ENCODE measurements around the gene PLEKHA3. TPM values are rescaled to one million over a fixed set of nuclear protein-coding genes. Genes with fewer than 3 reads are reported as not detected.

The PLEKHA3 gene
- total RNA-seq, 1 experiment from 2014 or later = 25.9 TPM

- no peak for DNase-seq
- H3K27me3 ChIP-seq (ENCODE audit: insufficient read depth, low read length) = no peaks in the 10 kb centered on the region; the same call in 1 of the 2 replicates
- H4K5ac ChIP-seq (ENCODE audit: insufficient read length, low read depth, low read length) = no peak overlapping the region
- H3K4me1 ChIP-seq (ENCODE audit: insufficient read depth, low read length) = no peaks in the 10 kb centered on the region
- H4K91ac ChIP-seq (ENCODE audit: insufficient read length, low read depth, low read length) = no peak overlapping the region
- Mint-ChIP-seq H3K4me3 (no peak overlapping the region), H3K9me3 (no peaks in the 10 kb centered on the region), H3K27me3 (ENCODE audit: low read depth) (no peaks in the 10 kb centered on the region), H3K27ac (no peak overlapping the region), H3K4me1 (peaks cover 4 to 11% of the 10 kb centered on the region in 2 experiments; a peak in 3 of 4 replicates), H3K36me3 (ENCODE audit: insufficient read depth in 1 of 3, low read depth in 3 of 3) (peaks cover 7 to 18% (median 14%) of the 10 kb centered on the region in 3 experiments)
- no peak overlapping the region for H2BK20ac ChIP-seq (ENCODE audit: low read depth, low read length, poor library complexity, severe bottlenecking)
- peaks cover 8% of the 10 kb centered on the region for H3K23me2 ChIP-seq (ENCODE audit: insufficient read length, low read depth, low read length, poor library complexity, severe bottlenecking)
- no peak overlapping the region for H3K56ac ChIP-seq (ENCODE audit: insufficient read length, low read depth, low read length)
- H3K4ac ChIP-seq (ENCODE audit: low read depth, low read length) = no peak overlapping the region
- H2AFZ ChIP-seq (ENCODE audit: low read length) = no peak overlapping the region
- peaks cover 12% of the 10 kb centered on the region; the same call in 1 of the 2 replicates for H3K79me2 ChIP-seq (ENCODE audit: insufficient read depth, low read length)
- no peak overlapping the region for H3K14ac ChIP-seq (ENCODE audit: insufficient read depth, low read length)
- H3K4me2 ChIP-seq (ENCODE audit: insufficient read depth, insufficient read length, low read length) = no peak overlapping the region
- H3K23ac ChIP-seq (ENCODE audit: insufficient read length, low read depth, low read length) = no peak overlapping the region
- no peak overlapping the region for H3K18ac ChIP-seq (ENCODE audit: insufficient read length, low read depth, low read length)
- no peak overlapping the region for H4K8ac ChIP-seq (replicated peaks; ENCODE audit: insufficient read length, low read depth, low read length)
- no peak overlapping the region for H3K9ac ChIP-seq (ENCODE audit: extremely low read depth, insufficient read length, low read length)
- TF ChIP-seq CTCF (conservative IDR thresholded peaks at IDR 0.05) = no peak
- no peak overlapping the region for H2BK5ac ChIP-seq (ENCODE audit: insufficient read length, low read length)
- no peaks in the 10 kb centered on the region for H3K9me3 ChIP-seq (ENCODE audit: control insufficient read depth, low read depth, low read length)
- no peak overlapping the region for H3T11ph ChIP-seq (ENCODE audit: low read length)
- no peak overlapping the region for H2AK5ac ChIP-seq (ENCODE audit: insufficient read length, low read length)
- H3K27ac ChIP-seq (ENCODE audit: insufficient read length, low read depth, low read length) = no peak overlapping the region
- H3K79me1 ChIP-seq (ENCODE audit: insufficient read depth, low read depth, low read length, poor library complexity, severe bottlenecking) = peaks cover 5% of the 10 kb centered on the region
- no peaks in the 10 kb centered on the region for H4K20me1 ChIP-seq (ENCODE audit: control insufficient read depth, insufficient read depth, insufficient read length)
- whole genome bisulfite sequencing (ENCODE audit: extremely low coverage, insufficient read length, low lambda C conversion rate) = no CpG with 5 or more reads among the region's 2 CpGs
- no peak overlapping the region for H2BK120ac ChIP-seq (ENCODE audit: low read depth, low read length, poor library complexity, severe bottlenecking)
- H2BK12ac ChIP-seq (ENCODE audit: insufficient read length, low read depth, low read length) = no peak overlapping the region
- H2BK15ac ChIP-seq (ENCODE audit: low read depth, low read length) = no peak overlapping the region
Measured at GRCh38 chr2:178527592-178527991, 47.3 kb downstream of the PLEKHA3 start.

All from H9 (cell line).